Measurements from ENCODE around the gene LSR. TPM values are rescaled to one million over a fixed set of nuclear protein-coding genes. Genes with fewer than 3 reads are reported as not detected.

The LSR gene
- total RNA-seq, 1 donor from 2014 or later = 0.99 TPM

GRCh38 chr19:35226748-35227147, 22.1 kb upstream of the LSR start:
- DNase-seq (ENCODE audit: low spot score) = no peak
- Mint-ChIP-seq H3K4me1 (ENCODE audit: low read depth) (no peaks in the 10 kb centered on the region), H3K9me3 (ENCODE audit: low read depth) (no peaks in the 10 kb centered on the region), H3K4me3 (ENCODE audit: unreplicated experiment) (no peak overlapping the region), H3K27me3 (ENCODE audit: low read depth) (peaks cover 16% of the 10 kb centered on the region), H3K27ac (ENCODE audit: unreplicated experiment) (no peak overlapping the region), H3K36me3 (ENCODE audit: low read depth) (no peaks in the 10 kb centered on the region)
- no peak for TF ChIP-seq CTCF (IDR thresholded peaks at IDR 0.05)

- Mint-ChIP-seq H3K4me1 (ENCODE audit: low read depth) (no peaks in the 10 kb centered on the region), H3K27ac (ENCODE audit: unreplicated experiment) (no peak within 1 kb of the TSS), H3K9me3 (ENCODE audit: low read depth) (no peaks in the 10 kb centered on the region), H3K4me3 (ENCODE audit: unreplicated experiment) (no peak within 1 kb of the TSS), H3K36me3 (ENCODE audit: low read depth) (no peaks in the 10 kb centered on the region), H3K27me3 (ENCODE audit: low read depth) (peaks cover 25% of the 10 kb centered on the region)
- TF ChIP-seq CTCF (IDR thresholded peaks at IDR 0.05) = no peak
- DNase-seq (ENCODE audit: low spot score) = no peak
Observed at GRCh38 chr19:35228177-35228930, 20.4 kb upstream of the LSR start, which contains the start of gene FAM187B. TSS of gene FAM187B (minus strand) at chr19:35228739. CDS start at chr19:35228680, 59 bp downstream.

GRCh38 chr19:35229601-35230000, 19.2 kb upstream of the LSR start:
- Mint-ChIP-seq H3K27ac (ENCODE audit: unreplicated experiment) (no peak overlapping the region), H3K36me3 (ENCODE audit: low read depth) (no peaks in the 10 kb centered on the region), H3K4me3 (ENCODE audit: unreplicated experiment) (no peak overlapping the region), H3K27me3 (ENCODE audit: low read depth) (peaks cover 27% of the 10 kb centered on the region), H3K9me3 (ENCODE audit: low read depth) (no peaks in the 10 kb centered on the region), H3K4me1 (ENCODE audit: low read depth) (no peaks in the 10 kb centered on the region)
- DNase-seq (ENCODE audit: low spot score) = no peak
- TF ChIP-seq CTCF (IDR thresholded peaks at IDR 0.05) = no peak

GRCh38 chr19:35231956-35232645, 16.7 kb upstream of the LSR start:
- Mint-ChIP-seq H3K4me3 (ENCODE audit: unreplicated experiment) (no peak overlapping the region), H3K27me3 (ENCODE audit: low read depth) (peaks cover 22% of the 10 kb centered on the region), H3K4me1 (ENCODE audit: low read depth) (no peaks in the 10 kb centered on the region), H3K27ac (ENCODE audit: unreplicated experiment) (no peak overlapping the region), H3K9me3 (ENCODE audit: low read depth) (peaks cover 7% of the 10 kb centered on the region), H3K36me3 (ENCODE audit: low read depth) (peaks cover 1% of the 10 kb centered on the region)
- no peak for TF ChIP-seq CTCF (IDR thresholded peaks at IDR 0.05)
- no peak for DNase-seq (ENCODE audit: low spot score)

- peaks cover 25% of the 10 kb centered on the region for H3K27me3 Mint-ChIP-seq (ENCODE audit: low read depth)
- no peak for TF ChIP-seq CTCF (IDR thresholded peaks at IDR 0.05)
- no peak for DNase-seq (ENCODE audit: low spot score)
- no peaks in the 10 kb centered on the region for H3K4me1 Mint-ChIP-seq (ENCODE audit: low read depth)
- H3K4me3 Mint-ChIP-seq (ENCODE audit: unreplicated experiment) = no peak overlapping the region
- peaks cover 7% of the 10 kb centered on the region for H3K9me3 Mint-ChIP-seq (ENCODE audit: low read depth)
- no peak overlapping the region for H3K27ac Mint-ChIP-seq (ENCODE audit: unreplicated experiment)
- H3K36me3 Mint-ChIP-seq (ENCODE audit: low read depth) = peaks cover 1% of the 10 kb centered on the region
Observed at GRCh38 chr19:35232912-35233311, 15.9 kb upstream of the LSR start.
